ENCODE data around the gene CDC5L. TPM values are rescaled to one million over a fixed set of nuclear protein-coding genes. Genes with fewer than 3 reads are reported as not detected.

Gene CDC5L
- polyA plus RNA-seq, 1 of the 3 experiments (the other 2 are of a cell fraction): 6.0 TPM

- no peaks in the 10 kb centered on the region for H3K36me3 ChIP-seq (replicated peaks in 1 of 2; ENCODE audit: control insufficient read depth in 1 of 2, insufficient read depth in 2 of 2, low read length in 1 of 2)
- no peaks in the 10 kb centered on the region for H3K9me3 ChIP-seq
- 66% methylated on average over 3 of the region's 3 CpGs for WGBS (ENCODE audit: low lambda C conversion rate)
- no peaks in the 10 kb centered on the region for H3K4me1 ChIP-seq (ENCODE audit: control insufficient read depth in 1 of 2, insufficient read depth in 2 of 2, low read depth in 1 of 2, low read length in 1 of 2)
- H3K4me3 ChIP-seq (ENCODE audit: low read depth in 2 of 2, low read length in 1 of 2): no peak overlapping the region; a peak in 1 of 4 replicates
- no peak overlapping the region for H3K4me2 ChIP-seq
- H3K9ac ChIP-seq: no peak overlapping the region
- CTCF ChIA-PET: no interaction called here
- H3K9me2 ChIP-seq: no peaks in the 10 kb centered on the region
- H3F3A ChIP-seq (replicated peaks; ENCODE audit: insufficient read depth): no peaks in the 10 kb centered on the region
- H4K20me1 ChIP-seq (ENCODE audit: insufficient read depth): no peaks in the 10 kb centered on the region
- H3K27me3 ChIP-seq (ENCODE audit: insufficient read depth): no peaks in the 10 kb centered on the region; the same call in 1 of the 2 replicates
- no peak for DNase-seq
- H3K27ac ChIP-seq (ENCODE audit: low read depth in 2 of 2, low read length in 1 of 2): no peak overlapping the region
- POLR2A ChIA-PET: no interaction called here
- H3K79me2 ChIP-seq (ENCODE audit: insufficient read depth): no peaks in the 10 kb centered on the region
- H2AFZ ChIP-seq (ENCODE audit: low read depth): no peak overlapping the region
- TF ChIP-seq TCF12 (IDR thresholded peaks at IDR 0.05) (no peak), EP300 (IDR thresholded peaks at IDR 0.05; ENCODE audit: borderline replicate concordance in 1 of 2, low read depth in 1 of 2, low read length in 1 of 2) (no peak), MXI1 (IDR thresholded peaks at IDR 0.05; ENCODE audit: low read depth, low read length) (no peak), YY1 (IDR thresholded peaks at IDR 0.05; ENCODE audit: low read depth) (no peak), JUND (IDR thresholded peaks at IDR 0.05) (no peak)
Observed at GRCh38 chr6:44377484-44377883, 10.0 kb upstream of the CDC5L start.

GRCh38 chr6:44377971-44378370 is 9.5 kb upstream of the CDC5L start:
- WGBS (ENCODE audit: low lambda C conversion rate): 73% methylated on average over 1 of the region's 1 CpG
- Histone ChIP-seq H3F3A (replicated peaks; ENCODE audit: insufficient read depth) (no peaks in the 10 kb centered on the region), H3K27ac (ENCODE audit: low read depth in 2 of 2, low read length in 1 of 2) (no peak overlapping the region), H3K4me1 (ENCODE audit: control insufficient read depth in 1 of 2, insufficient read depth in 2 of 2, low read depth in 1 of 2, low read length in 1 of 2) (no peaks in the 10 kb centered on the region), H3K79me2 (ENCODE audit: insufficient read depth) (no peaks in the 10 kb centered on the region), H3K9me2 (no peaks in the 10 kb centered on the region), H3K4me2 (no peak overlapping the region), H3K9ac (no peak overlapping the region), H2AFZ (ENCODE audit: low read depth) (no peak overlapping the region), H4K20me1 (ENCODE audit: insufficient read depth) (no peaks in the 10 kb centered on the region), H3K27me3 (ENCODE audit: insufficient read depth) (no peaks in the 10 kb centered on the region; the same call in 1 of the 2 replicates), H3K9me3 (no peaks in the 10 kb centered on the region), H3K36me3 (replicated peaks in 1 of 2; ENCODE audit: control insufficient read depth in 1 of 2, insufficient read depth in 2 of 2, low read length in 1 of 2) (no peaks in the 10 kb centered on the region), H3K4me3 (ENCODE audit: low read depth in 2 of 2, low read length in 1 of 2) (no peak overlapping the region; a peak in 1 of 4 replicates)
- CTCF ChIA-PET: no interaction called here
- no peak for DNase-seq
- POLR2A ChIA-PET: no interaction called here
- no peak for TF ChIP-seq YY1 (IDR thresholded peaks at IDR 0.05; ENCODE audit: low read depth)
- TF ChIP-seq EP300 (IDR thresholded peaks at IDR 0.05; ENCODE audit: borderline replicate concordance in 1 of 2, low read depth in 1 of 2, low read length in 1 of 2): no peak
- no peak for TF ChIP-seq MXI1 (IDR thresholded peaks at IDR 0.05; ENCODE audit: low read depth, low read length)
- TF ChIP-seq RXRA (IDR thresholded peaks at IDR 0.05; ENCODE audit: borderline replicate concordance, low read depth): no peak
- no peak for TF ChIP-seq PBX3 (IDR thresholded peaks at IDR 0.05)
- TF ChIP-seq SIN3A (IDR thresholded peaks at IDR 0.05; ENCODE audit: borderline replicate concordance, low read depth, low read length): no peak
- no peak for TF ChIP-seq JUND (IDR thresholded peaks at IDR 0.05)
- TF ChIP-seq NFIC (IDR thresholded peaks at IDR 0.05; ENCODE audit: borderline replicate concordance): no peak
- TF ChIP-seq CHD2 (IDR thresholded peaks at IDR 0.05; ENCODE audit: low read length, partially characterized antibody): no peak
- no peak for TF ChIP-seq POLR2AphosphoS5 (IDR thresholded peaks at IDR 0.05; ENCODE audit: low read depth, low read length)
- no peak for TF ChIP-seq CTCF (IDR thresholded peaks at IDR 0.05)
- TF ChIP-seq FOSL2 (IDR thresholded peaks at IDR 0.05; ENCODE audit: borderline replicate concordance, low read depth): no peak

Measured in SK-N-SH (cell line).